Body of pancreas (tissue), 4 donors: ENCODE results near the gene PIP4P1.

Source experiments
- CTCF ChIP-seq, 7 experiments: fragments of 450-650 bp in 4 of 7; fragments of 200-600 bp in 3 of 7; sonication (generic) in 3 of 7; IDR thresholded peaks; one replicate each; pipeline ENCODE4 v1.5.1; 2016 to 2019; ENCODE audit warnings: antibody characterized with exemption in 7 of 7
- POLR2A ChIP-seq, 3 donors: fragments of 450-650 bp; IDR thresholded peaks; one replicate each; pipeline ENCODE4 v1.6.1; 2016; ENCODE audit warnings: antibody characterized with exemption in 3 of 3, mild to moderate bottlenecking in 2 of 3

- TF ChIP-seq POLR2A (IDR thresholded peaks at IDR 0.05) (no peak), CTCF (IDR thresholded peaks at IDR 0.05) (no peak)
These were observed 22.6 kb downstream of the PIP4P1 start for GRCh38 chr14:20438664-20439063.
